Activated naive CD8-positive, alpha-beta T cell (primary cell): ENCODE data around the gene SPTLC2.
"Not testable (repeated sequence)": the region's sequence is repeated elsewhere in the genome, so short reads cannot be mapped to it uniquely, and the experiment has no call there.

Experiments used
- H3K27ac Mint-ChIP-seq: one replicate; pipeline ENCODE4 v1.8.0; 2021; ENCODE audit warnings: mixed read lengths
- H3K27me3 Mint-ChIP-seq: one replicate; pipeline ENCODE4 v1.8.0; 2021; ENCODE audit warnings: mixed read lengths
- H3K36me3 Mint-ChIP-seq: one replicate; pipeline ENCODE4 v1.8.0; 2021; ENCODE audit warnings: mixed read lengths
- H3K4me1 Mint-ChIP-seq: one replicate; pipeline ENCODE4 v1.8.0; 2021; ENCODE audit warnings: low read depth, mixed read lengths
- H3K4me3 Mint-ChIP-seq: one replicate; pipeline ENCODE4 v1.8.0; 2021; ENCODE audit warnings: mild to moderate bottlenecking, mixed read lengths
- H3K9me3 Mint-ChIP-seq: one replicate; pipeline ENCODE4 v1.8.0; 2021; ENCODE audit warnings: low read depth, mixed read lengths

The SPTLC2 gene, protein sequence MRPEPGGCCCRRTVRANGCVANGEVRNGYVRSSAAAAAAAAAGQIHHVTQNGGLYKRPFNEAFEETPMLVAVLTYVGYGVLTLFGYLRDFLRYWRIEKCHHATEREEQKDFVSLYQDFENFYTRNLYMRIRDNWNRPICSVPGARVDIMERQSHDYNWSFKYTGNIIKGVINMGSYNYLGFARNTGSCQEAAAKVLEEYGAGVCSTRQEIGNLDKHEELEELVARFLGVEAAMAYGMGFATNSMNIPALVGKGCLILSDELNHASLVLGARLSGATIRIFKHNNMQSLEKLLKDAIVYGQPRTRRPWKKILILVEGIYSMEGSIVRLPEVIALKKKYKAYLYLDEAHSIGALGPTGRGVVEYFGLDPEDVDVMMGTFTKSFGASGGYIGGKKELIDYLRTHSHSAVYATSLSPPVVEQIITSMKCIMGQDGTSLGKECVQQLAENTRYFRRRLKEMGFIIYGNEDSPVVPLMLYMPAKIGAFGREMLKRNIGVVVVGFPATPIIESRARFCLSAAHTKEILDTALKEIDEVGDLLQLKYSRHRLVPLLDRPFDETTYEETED

DNA sequence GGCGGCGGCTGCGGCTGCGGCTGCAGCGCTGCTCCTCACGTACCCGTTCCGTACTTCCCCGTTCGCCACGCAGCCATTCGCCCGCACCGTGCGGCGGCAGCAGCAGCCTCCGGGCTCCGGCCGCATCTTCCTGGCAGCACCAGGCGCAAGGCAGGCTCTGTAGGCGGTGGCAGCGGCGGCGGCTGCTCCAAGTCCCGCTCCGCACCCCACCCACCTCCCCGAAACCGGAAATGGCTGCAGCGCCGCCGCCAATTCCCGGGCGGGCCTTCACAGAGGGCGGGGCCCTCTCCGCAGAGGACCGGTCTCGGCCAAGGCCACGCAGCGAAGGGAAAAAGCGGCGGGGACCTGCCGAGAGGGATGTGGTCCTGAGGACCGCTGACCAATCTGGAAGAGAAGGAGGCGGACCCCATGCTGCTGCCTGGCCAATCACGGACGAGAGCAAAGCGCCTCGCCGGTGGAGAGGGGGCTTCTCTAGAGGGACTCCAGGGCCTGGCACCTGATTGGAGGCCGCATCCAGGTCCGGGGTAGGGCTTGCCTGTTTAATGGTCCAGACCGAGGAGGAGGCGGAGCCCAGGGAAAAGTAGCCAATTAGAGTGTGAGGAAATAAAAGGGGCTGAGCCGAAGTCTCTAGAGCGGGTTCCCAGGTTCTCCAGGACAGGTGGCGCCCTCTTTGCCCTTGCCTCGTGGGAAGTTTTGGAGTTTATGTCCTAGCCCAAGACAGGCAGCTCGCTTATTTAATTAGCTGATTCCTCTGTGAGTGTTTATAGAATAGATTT, at the start of gene SPTLC2:
Gene SPTLC2, minus strand, starts transcription at position 184 of the 776 bp plus-strand sequence. Its CDS starts 58 bp downstream, at position 126.
- H3K36me3 Mint-ChIP-seq = peaks cover 3% of the 10 kb centered on the region
- H3K9me3 Mint-ChIP-seq = no peaks in the 10 kb centered on the region
- H3K4me3 Mint-ChIP-seq = peak within 1 kb of the TSS; percentile 89
- no peaks in the 10 kb centered on the region for H3K27me3 Mint-ChIP-seq
- peaks cover 35% of the 10 kb centered on the region for H3K4me1 Mint-ChIP-seq
- peak within 1 kb of the TSS; percentile 84 for H3K27ac Mint-ChIP-seq

DNA sequence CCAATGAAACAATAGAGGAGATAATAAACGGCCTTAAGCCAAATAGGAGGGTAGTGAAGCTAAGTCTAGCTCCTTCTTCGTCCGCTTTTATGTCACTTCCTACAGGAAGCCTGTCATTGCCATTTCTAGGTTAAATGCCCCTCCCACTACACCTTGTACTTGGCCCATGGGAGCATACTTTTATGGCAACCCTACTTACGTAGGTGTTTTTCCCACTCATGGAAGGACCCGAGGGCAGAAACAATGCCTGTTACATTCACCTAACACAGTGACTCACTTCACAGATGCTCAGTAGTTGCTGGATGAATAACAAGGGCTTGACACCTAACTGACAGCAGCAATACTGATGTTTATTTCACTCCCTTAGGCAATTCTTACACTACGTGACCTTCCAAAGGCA, 46.9 kb upstream of the SPTLC2 start:
- Mint-ChIP-seq H3K4me3 (no peak overlapping the region), H3K9me3 (no peaks in the 10 kb centered on the region), H3K36me3 (peaks cover 6% of the 10 kb centered on the region), H3K27ac (no peak overlapping the region), H3K27me3 (no peaks in the 10 kb centered on the region), H3K4me1 (peaks cover 2% of the 10 kb centered on the region)

DNA sequence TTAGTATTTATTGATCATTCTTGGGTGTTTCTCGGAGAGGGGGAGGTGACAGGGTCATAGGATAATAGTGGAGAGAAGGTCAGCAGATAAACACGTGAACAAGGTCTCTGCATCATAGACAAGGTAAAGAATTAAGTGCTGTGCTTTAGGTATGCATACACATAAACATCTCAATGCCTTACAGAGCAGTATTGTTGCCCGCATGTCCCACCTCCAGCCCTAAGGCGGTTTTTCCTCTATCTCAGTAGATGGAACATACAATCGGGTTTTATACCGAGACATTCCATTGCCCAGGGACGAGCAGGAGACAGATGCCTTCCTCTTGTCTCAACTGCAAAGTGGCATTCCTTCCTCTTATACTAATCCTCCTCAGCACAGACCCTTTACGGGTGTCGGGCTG, 45.1 kb upstream of the SPTLC2 start:
- not testable (repeated sequence) for H3K9me3 Mint-ChIP-seq, H3K27me3 Mint-ChIP-seq, H3K36me3 Mint-ChIP-seq, H3K4me1 Mint-ChIP-seq, H3K4me3 Mint-ChIP-seq, H3K27ac Mint-ChIP-seq

DNA sequence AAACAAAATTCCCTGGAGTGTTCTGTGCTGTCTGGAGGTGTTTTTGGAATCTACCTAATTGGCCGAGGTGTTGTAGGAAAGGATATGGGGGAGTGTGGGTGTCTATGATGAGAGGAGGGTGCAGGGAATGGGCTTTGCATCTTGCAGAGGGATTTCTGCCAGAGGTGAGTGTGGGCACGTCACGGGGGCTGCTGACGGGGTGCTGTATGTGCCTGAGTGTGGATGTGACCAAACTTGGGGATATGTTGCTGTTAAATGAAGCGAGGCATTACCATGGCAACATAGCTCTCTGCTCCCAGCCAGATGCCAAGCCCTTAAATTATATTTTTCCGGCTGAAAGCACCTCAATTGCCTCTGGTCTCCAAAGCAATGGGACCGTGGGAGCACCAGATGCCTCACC, 44.3 kb upstream of the SPTLC2 start:
- H3K4me1 Mint-ChIP-seq = no peaks in the 10 kb centered on the region
- no peak overlapping the region for H3K27ac Mint-ChIP-seq
- H3K36me3 Mint-ChIP-seq = peaks cover 6% of the 10 kb centered on the region
- H3K4me3 Mint-ChIP-seq = no peak overlapping the region
- no peaks in the 10 kb centered on the region for H3K9me3 Mint-ChIP-seq
- H3K27me3 Mint-ChIP-seq = no peaks in the 10 kb centered on the region

DNA sequence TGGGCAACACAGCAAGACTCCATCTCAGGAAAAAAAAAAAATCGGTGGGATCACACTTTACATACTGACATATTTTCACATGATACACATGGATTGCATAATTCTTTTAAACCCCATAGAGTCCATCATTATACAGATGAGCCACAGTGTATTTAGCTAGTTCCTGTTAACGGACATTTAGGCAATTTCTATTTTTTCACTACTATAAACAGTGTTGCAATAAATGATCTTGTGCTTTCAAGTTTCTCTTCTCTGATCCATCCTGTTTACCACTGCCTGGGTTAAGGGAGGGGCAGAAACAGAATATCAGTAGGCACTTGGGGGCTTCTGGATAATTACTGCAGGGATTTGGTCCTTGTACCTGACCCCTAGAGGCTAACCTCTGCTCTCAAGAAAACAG, 43.4 kb upstream of the SPTLC2 start:
- peaks cover 6% of the 10 kb centered on the region for H3K36me3 Mint-ChIP-seq
- H3K4me1 Mint-ChIP-seq = no peaks in the 10 kb centered on the region
- no peak overlapping the region for H3K4me3 Mint-ChIP-seq
- H3K9me3 Mint-ChIP-seq = no peaks in the 10 kb centered on the region
- H3K27ac Mint-ChIP-seq = no peak overlapping the region
- no peaks in the 10 kb centered on the region for H3K27me3 Mint-ChIP-seq

DNA sequence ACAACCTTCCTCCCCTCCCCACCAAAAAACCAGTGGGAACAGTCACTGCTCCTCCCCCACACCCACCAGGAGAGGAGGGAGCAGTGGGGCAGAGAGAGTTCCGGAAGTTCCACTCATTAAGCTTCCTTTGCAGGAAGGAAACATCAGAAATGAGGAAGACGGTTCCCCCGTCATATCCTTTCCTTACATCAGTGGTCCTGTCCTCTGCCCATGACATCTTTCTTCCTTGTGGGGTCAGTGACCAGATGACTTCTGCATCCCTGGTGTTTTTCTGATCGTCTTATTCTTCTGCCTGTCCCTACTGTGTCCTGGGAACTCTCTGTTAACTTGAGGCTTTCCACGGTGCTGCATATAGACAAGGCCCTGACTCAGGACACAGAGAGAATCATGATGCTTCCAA, 40.8 kb upstream of the SPTLC2 start:
- Mint-ChIP-seq H3K9me3 (no peaks in the 10 kb centered on the region), H3K36me3 (peaks cover 3% of the 10 kb centered on the region), H3K27me3 (no peaks in the 10 kb centered on the region), H3K4me3 (no peak overlapping the region), H3K4me1 (no peaks in the 10 kb centered on the region), H3K27ac (no peak overlapping the region)

DNA sequence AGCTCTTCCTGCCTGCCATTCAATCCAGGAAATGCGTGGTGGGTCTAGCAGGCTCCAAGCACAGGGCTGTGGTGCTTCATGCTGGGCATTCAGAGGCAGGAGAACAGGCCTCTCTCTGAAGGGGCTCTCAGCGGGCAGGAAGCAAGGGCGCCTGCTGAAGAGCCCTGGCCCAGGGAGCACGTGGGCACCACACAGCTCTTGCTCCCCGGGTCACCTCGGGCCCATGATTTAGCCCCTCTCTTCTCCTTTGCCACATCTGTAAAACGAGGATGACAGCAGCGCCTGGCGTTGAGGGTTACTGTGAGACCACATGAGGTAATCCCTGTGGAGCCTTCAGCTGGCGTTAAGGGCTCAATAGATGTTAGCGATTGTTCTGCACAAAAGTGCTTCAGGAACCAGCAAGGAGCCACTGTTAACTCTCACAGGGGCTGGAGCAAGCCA, 37.6 kb upstream of the SPTLC2 start:
- Mint-ChIP-seq H3K9me3 (no peaks in the 10 kb centered on the region), H3K27ac (no peak overlapping the region), H3K4me1 (no peaks in the 10 kb centered on the region), H3K36me3 (peaks cover 3% of the 10 kb centered on the region), H3K4me3 (no peak overlapping the region), H3K27me3 (no peaks in the 10 kb centered on the region)

DNA sequence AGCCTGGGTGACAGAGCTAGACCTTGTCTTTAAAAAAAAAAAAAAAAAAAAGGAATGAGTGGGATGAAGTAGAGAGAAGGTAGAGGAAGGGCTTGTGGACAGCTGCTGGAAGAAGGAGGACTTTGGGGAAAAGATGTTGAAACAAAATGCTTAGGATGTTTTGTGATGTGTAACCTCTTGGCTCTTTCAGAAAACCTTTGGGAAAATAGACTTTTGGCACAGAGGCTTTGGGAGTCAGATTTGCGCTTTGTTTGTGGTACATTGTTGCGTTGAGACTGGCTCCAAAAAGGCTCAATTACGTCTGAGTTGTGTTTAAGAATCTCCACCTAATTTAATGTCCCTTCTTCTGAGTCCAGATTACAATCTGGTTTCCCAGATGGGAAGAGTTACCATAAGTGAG, 32.9 kb upstream of the SPTLC2 start:
- no peak overlapping the region for H3K27ac Mint-ChIP-seq
- no peaks in the 10 kb centered on the region for H3K36me3 Mint-ChIP-seq
- H3K27me3 Mint-ChIP-seq = no peaks in the 10 kb centered on the region
- H3K4me1 Mint-ChIP-seq = no peaks in the 10 kb centered on the region
- H3K9me3 Mint-ChIP-seq = no peaks in the 10 kb centered on the region
- H3K4me3 Mint-ChIP-seq = no peak overlapping the region

DNA sequence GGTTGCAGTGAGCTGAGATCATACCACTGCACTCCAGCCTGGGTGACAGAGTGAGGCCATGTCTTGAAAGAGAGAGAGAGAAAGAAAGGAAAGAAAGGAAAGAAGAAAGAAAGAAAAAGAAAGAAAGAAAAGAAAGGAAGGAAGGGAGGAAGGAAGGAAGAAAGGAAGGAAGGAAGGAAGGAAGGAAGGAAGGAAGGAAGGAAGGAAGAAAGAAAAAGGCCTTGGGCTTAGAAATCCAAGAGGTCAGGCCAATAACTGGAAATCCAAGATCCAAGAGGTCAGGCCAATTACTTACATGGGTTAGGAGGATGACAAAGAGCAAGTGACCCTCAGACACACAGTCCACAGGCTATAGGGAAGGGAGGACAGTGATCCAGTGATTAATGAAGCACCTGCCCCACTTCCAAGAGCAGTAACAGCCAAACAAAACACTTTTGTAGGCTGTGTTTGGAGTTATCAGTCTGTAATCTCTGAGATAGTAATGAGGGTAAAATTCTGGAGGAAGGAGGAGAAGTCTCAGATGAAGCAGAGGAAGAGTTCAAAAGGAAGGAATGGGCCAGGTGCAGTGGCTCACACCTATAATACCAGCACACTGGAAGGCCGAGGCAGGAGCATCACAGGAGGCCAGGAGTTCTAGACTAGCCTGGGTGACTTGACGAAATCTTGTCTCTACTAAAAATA, 32.2 kb upstream of the SPTLC2 start:
- Mint-ChIP-seq H3K27ac (no peak overlapping the region), H3K4me1 (no peaks in the 10 kb centered on the region), H3K4me3 (no peak overlapping the region), H3K9me3 (no peaks in the 10 kb centered on the region), H3K27me3 (no peaks in the 10 kb centered on the region), H3K36me3 (no peaks in the 10 kb centered on the region)

DNA sequence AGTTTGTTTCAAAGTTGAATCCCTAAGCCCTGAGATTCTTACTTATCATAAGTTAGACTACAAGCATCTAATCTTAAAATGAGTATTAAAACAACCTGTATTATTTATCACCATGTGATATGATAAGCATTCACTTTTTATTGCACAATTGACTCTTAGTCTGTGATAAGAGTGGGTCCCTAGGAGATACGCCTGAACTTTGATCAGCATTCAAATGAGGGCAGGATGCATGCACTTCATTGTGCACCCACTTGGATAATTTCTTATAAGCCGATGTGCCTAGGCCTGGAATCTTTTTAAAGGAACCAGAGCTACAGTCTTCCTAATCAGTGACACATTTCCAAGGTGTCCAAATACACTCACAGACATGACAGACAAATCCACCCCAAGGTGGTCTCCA, 31.4 kb upstream of the SPTLC2 start:
- no peak overlapping the region for H3K27ac Mint-ChIP-seq
- H3K9me3 Mint-ChIP-seq = no peaks in the 10 kb centered on the region
- no peaks in the 10 kb centered on the region for H3K4me1 Mint-ChIP-seq
- H3K36me3 Mint-ChIP-seq = no peaks in the 10 kb centered on the region
- H3K27me3 Mint-ChIP-seq = no peaks in the 10 kb centered on the region
- H3K4me3 Mint-ChIP-seq = no peak overlapping the region

DNA sequence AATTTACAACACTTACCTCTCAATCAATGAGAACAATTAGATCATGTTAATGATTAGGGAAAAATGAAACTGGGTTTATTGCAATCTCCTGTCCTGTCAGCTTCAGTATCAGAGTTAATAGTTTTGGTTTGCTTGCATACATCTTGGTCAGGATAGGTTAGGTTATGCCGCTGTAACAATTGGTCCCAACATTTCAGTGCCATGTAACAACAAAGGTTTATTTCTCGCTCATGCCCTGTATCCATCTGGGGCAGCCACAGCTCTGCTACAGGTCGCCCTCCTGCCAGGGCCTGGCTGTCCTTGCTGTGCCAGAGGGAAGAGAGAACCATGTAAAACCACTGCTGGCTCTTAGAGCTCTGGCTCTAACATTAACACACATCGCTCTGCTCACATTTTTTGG, 30.5 kb upstream of the SPTLC2 start:
- Mint-ChIP-seq H3K4me1 (peaks cover 6% of the 10 kb centered on the region), H3K9me3 (no peaks in the 10 kb centered on the region), H3K36me3 (no peaks in the 10 kb centered on the region), H3K4me3 (no peak overlapping the region), H3K27me3 (no peaks in the 10 kb centered on the region), H3K27ac (no peak overlapping the region)

DNA sequence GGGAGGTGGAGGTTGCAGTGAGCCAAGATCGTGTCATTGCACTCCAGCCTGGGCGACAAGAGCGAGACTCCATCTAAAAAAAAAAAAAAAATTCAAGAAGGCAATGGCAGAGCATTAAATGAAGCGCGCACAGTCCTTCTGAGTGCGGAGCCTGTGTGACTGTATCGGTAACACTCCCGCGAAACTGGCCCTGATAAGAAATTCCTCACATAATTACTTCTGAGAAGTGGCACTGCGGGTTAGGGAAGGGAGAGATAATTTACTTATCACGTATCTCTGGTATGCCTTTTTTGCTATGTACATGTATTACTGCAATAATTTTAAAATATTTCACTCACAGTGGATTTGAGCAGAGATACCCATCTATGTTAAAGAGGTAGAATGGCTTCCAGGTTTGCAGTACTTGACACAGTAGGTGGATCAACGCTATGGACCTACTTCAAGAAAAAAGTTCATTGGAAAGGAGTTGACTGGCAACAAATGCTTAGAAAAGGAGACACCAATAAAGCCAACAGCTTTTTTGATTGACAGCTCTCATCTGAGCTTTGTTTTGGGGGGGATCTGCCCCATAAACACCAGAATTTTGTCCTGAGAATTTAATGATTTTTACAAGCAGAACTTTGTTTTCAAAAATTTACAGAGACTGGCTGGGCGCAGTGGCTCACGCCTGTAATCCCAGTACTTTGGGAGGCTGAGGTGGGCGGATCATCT, 29.2 kb upstream of the SPTLC2 start:
- H3K36me3 Mint-ChIP-seq = no peaks in the 10 kb centered on the region
- no peaks in the 10 kb centered on the region for H3K27me3 Mint-ChIP-seq

DNA sequence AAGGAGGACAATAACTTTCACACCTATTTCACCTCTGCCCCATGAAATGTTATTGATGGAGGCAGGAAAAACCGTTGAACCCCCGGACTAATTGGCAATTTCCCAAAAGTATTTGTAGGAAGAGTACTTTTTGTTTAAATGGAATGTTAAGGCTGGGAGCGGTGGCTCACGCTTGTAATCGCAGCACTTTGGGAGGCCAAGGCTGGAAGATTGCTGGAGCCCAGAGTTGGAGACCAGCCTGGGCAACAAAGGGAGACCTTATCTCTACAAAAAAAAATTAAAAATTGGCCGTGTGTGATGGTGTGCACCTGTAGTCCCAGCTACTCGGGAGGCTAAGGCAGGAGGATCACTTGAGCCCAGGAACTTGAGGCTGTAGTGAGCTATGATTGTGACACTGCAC, 26.0 kb upstream of the SPTLC2 start:
- peak overlapping the region; percentile 90 for H3K27ac Mint-ChIP-seq
- no peaks in the 10 kb centered on the region for H3K27me3 Mint-ChIP-seq
- peak overlapping the region; percentile 84 for H3K4me3 Mint-ChIP-seq
- no peaks in the 10 kb centered on the region for H3K9me3 Mint-ChIP-seq
- H3K36me3 Mint-ChIP-seq = no peaks in the 10 kb centered on the region
- H3K4me1 Mint-ChIP-seq = peaks cover 16% of the 10 kb centered on the region

More for the DNA sequence above, 29.2 kb upstream of the SPTLC2 start:
- H3K9me3 Mint-ChIP-seq = no peaks in the 10 kb centered on the region
- H3K4me1 Mint-ChIP-seq = peaks cover 16% of the 10 kb centered on the region
- H3K27ac Mint-ChIP-seq = no peak overlapping the region
- no peak overlapping the region for H3K4me3 Mint-ChIP-seq

DNA sequence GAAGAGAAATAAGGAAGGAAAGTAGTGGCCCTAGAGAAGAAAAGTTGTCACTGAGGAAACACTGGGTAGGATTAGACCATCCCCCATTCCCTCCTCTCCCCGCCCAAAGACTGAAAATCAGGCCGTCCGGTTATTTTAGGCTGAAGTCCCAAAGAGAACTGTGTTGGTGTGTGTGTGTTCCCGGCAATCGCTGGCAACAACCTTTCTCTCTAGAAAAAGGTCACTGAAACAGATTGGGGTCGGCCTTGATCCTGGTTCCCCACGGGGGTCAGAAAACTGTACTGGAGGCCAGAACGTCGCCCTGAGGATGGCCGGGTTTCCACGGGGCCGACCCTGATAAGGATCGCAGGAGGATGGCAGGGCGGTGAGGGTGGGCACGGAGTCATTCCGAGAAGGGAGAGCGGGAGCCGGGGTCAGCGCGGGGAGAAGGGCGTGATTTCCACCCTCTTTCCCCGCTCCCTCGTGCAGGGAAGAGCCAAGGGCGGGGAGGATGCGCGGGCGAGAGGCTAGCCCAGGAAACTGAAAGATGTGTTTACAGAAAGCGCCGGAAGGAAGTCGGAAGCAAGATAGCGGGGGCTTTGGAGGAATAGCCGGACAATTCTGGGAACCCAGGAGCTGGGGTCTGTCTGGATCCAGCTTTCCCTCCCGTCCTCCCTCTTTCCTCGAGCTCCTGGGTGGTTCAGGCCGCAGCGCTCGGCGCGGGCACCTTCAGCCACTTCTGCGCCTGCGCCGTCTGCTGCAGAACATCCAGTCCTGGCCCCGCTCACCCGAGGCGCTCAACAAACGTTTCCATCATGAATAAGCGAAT, 25.3 kb upstream of the SPTLC2 start:
- Mint-ChIP-seq H3K4me1 (peaks cover 16% of the 10 kb centered on the region), H3K4me3 (peak overlapping the region; percentile 84), H3K27me3 (no peaks in the 10 kb centered on the region), H3K27ac (peak overlapping the region; percentile 90), H3K9me3 (no peaks in the 10 kb centered on the region), H3K36me3 (no peaks in the 10 kb centered on the region)
